ENCODE data around the gene YEATS4. TPM values are rescaled to one million over a fixed set of nuclear protein-coding genes. Genes with fewer than 3 reads are reported as not detected.

The YEATS4 gene
- total and polyA plus RNA-seq, 9 of the 15 experiments (the other 6 are each of a cell fraction or from before 2014, with no cell fraction given): 25.9 to 92.2 (median 49.2) TPM

DNA sequence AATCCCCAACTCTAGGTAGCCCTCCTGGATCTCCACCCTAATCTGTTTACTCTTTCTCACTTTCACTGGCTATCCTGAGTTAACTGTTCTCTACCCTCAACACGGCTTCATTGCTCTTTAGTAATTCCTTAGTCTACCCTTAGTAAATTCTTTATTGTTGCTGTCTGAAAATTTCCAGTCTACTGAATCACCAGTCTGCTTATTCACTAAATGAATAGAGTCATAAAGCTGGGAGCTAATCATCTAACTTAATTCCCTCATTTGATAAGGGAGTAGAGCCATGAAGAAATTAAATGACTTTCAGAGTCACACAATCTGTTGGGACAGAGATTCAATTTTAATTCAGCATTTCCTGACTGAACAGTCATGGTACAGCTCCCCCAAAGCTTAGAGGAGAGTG lies 36.5 kb downstream of the YEATS4 start (continued):
- TF ChIP-seq, protein P1, sequence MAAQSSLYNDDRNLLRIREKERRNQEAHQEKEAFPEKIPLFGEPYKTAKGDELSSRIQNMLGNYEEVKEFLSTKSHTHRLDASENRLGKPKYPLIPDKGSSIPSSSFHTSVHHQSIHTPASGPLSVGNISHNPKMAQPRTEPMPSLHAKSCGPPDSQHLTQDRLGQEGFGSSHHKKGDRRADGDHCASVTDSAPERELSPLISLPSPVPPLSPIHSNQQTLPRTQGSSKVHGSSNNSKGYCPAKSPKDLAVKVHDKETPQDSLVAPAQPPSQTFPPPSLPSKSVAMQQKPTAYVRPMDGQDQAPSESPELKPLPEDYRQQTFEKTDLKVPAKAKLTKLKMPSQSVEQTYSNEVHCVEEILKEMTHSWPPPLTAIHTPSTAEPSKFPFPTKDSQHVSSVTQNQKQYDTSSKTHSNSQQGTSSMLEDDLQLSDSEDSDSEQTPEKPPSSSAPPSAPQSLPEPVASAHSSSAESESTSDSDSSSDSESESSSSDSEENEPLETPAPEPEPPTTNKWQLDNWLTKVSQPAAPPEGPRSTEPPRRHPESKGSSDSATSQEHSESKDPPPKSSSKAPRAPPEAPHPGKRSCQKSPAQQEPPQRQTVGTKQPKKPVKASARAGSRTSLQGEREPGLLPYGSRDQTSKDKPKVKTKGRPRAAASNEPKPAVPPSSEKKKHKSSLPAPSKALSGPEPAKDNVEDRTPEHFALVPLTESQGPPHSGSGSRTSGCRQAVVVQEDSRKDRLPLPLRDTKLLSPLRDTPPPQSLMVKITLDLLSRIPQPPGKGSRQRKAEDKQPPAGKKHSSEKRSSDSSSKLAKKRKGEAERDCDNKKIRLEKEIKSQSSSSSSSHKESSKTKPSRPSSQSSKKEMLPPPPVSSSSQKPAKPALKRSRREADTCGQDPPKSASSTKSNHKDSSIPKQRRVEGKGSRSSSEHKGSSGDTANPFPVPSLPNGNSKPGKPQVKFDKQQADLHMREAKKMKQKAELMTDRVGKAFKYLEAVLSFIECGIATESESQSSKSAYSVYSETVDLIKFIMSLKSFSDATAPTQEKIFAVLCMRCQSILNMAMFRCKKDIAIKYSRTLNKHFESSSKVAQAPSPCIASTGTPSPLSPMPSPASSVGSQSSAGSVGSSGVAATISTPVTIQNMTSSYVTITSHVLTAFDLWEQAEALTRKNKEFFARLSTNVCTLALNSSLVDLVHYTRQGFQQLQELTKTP (IDR thresholded peaks at IDR 0.05; ENCODE audit: low read depth in 1 of 2, partially characterized antibody in 2 of 2): no peak
- no peak for TF ChIP-seq HNRNPLL (IDR thresholded peaks at IDR 0.05; ENCODE audit: low read depth, low read length, poor library complexity, severe bottlenecking)
- TF ChIP-seq POLR2H (tag; IDR thresholded peaks at IDR 0.05; ENCODE audit: low read depth): no peak
- no peak for TF ChIP-seq TAL1 (IDR thresholded peaks at IDR 0.05)
- TF ChIP-seq, protein P2, sequence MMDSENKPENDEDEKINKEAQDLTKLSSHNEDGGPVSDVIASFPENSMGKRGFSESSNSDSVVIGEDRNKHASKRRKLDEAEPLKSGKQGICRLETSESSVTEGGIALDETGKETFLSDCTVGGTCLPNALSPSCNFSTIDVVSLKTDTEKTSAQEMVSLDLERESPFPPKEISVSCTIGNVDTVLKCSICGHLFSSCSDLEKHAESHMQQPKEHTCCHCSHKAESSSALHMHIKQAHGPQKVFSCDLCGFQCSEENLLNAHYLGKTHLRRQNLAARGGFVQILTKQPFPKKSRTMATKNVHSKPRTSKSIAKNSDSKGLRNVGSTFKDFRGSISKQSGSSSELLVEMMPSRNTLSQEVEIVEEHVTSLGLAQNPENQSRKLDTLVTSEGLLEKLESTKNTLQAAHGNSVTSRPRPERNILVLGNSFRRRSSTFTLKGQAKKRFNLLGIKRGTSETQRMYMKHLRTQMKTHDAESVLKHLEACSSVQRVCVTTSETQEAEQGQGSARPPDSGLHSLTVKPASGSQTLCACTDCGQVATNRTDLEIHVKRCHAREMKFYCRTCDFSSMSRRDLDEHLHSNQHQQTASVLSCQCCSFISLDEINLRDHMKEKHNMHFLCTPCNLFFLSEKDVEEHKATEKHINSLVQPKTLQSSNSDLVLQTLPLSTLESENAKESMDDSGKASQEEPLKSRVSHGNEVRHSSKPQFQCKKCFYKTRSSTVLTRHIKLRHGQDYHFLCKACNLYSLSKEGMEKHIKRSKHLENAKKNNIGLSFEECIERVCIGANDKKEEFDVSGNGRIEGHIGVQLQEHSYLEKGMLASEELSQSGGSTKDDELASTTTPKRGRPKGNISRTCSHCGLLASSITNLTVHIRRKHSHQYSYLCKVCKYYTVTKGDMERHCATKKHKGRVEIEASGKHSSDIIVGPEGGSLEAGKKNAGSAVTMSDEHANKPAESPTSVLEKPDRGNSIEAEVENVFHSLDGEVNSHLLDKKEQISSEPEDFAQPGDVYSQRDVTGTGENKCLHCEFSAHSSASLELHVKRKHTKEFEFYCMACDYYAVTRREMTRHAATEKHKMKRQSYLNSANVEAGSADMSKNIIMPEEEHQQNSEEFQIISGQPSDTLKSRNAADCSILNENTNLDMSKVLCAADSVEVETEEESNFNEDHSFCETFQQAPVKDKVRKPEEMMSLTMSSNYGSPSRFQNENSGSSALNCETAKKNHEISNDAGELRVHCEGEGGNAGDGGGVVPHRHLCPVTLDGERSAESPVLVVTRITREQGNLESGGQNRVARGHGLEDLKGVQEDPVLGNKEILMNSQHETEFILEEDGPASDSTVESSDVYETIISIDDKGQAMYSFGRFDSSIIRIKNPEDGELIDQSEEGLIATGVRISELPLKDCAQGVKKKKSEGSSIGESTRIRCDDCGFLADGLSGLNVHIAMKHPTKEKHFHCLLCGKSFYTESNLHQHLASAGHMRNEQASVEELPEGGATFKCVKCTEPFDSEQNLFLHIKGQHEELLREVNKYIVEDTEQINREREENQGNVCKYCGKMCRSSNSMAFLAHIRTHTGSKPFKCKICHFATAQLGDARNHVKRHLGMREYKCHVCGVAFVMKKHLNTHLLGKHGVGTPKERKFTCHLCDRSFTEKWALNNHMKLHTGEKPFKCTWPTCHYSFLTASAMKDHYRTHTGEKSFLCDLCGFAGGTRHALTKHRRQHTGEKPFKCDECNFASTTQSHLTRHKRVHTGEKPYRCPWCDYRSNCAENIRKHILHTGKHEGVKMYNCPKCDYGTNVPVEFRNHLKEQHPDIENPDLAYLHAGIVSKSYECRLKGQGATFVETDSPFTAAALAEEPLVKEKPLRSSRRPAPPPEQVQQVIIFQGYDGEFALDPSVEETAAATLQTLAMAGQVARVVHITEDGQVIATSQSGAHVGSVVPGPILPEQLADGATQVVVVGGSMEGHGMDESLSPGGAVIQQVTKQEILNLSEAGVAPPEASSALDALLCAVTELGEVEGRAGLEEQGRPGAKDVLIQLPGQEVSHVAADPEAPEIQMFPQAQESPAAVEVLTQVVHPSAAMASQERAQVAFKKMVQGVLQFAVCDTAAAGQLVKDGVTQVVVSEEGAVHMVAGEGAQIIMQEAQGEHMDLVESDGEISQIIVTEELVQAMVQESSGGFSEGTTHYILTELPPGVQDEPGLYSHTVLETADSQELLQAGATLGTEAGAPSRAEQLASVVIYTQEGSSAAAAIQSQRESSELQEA (IDR thresholded peaks at IDR 0.05; ENCODE audit: low read depth): no peak
- no peak for TF ChIP-seq PHF20 (IDR thresholded peaks at IDR 0.05; ENCODE audit: partially characterized antibody)
- TF ChIP-seq RB1 (IDR thresholded peaks at IDR 0.05; ENCODE audit: low read depth): no peak
- no peak for TF ChIP-seq TEAD1 (CRISPR knock-in tag; IDR thresholded peaks at IDR 0.05)
- no peak for TF ChIP-seq SRSF1 (IDR thresholded peaks at IDR 0.05; ENCODE audit: low read depth, low read length)
- no peak for TF ChIP-seq ZNF197 (CRISPR knock-in tag; IDR thresholded peaks at IDR 0.05; ENCODE audit: low read depth)
